ENCODE results near the gene ACAT1. TPM values are rescaled to one million over a fixed set of nuclear protein-coding genes. Genes with fewer than 3 reads are reported as not detected.

The ACAT1 gene
- polyA plus RNA-seq, 1 donor from 2014 or later: 89.0 TPM

GRCh38 chr11:108148556-108148955 lies 27.2 kb downstream of the ACAT1 start:
- Histone ChIP-seq H3K36me3 (ENCODE audit: insufficient read depth, low read length) (peaks cover 4% of the 10 kb centered on the region), H2AFZ (ENCODE audit: low read depth, low read length) (no peak overlapping the region), H3K27me3 (ENCODE audit: insufficient read depth, low read depth, low read length) (no peaks in the 10 kb centered on the region), H3K9ac (ENCODE audit: low read length) (no peak overlapping the region), H3F3A (ENCODE audit: insufficient read depth, low read length, poor library complexity, severe bottlenecking) (no peaks in the 10 kb centered on the region), H4K20me1 (ENCODE audit: insufficient read depth) (no peaks in the 10 kb centered on the region), H3K4me3 (ENCODE audit: low read length) (no peak overlapping the region), H3K79me2 (replicated peaks; ENCODE audit: insufficient read depth, low read length) (no peaks in the 10 kb centered on the region), H3K9me3 (ENCODE audit: low read length) (no peaks in the 10 kb centered on the region), H3K4me2 (ENCODE audit: low read length) (no peak overlapping the region), H3K9me2 (ENCODE audit: insufficient read depth, low read length) (no peaks in the 10 kb centered on the region), H3K27ac (ENCODE audit: low read length) (no peak overlapping the region)
- TF ChIP-seq SMC3 (conservative IDR thresholded peaks at IDR 0.05; ENCODE audit: poor library complexity) (no peak), TAF1 (IDR thresholded peaks at IDR 0.05; ENCODE audit: low read depth) (no peak), REST (IDR thresholded peaks at IDR 0.05; ENCODE audit: borderline replicate concordance) (no peak), EZH2 (IDR thresholded peaks at IDR 0.05; ENCODE audit: borderline replicate concordance, insufficient read depth, low read length, poor library complexity, severe bottlenecking) (no peak), POLR2AphosphoS5 (IDR thresholded peaks at IDR 0.05) (no peak), MXI1 (conservative IDR thresholded peaks at IDR 0.05; ENCODE audit: poor library complexity, severe bottlenecking) (no peak)

GRCh38 chr11:108154591-108154990 lies 33.2 kb downstream of the ACAT1 start:
- Histone ChIP-seq H3K27ac (ENCODE audit: low read length) (no peak overlapping the region), H3K9me2 (ENCODE audit: insufficient read depth, low read length) (no peaks in the 10 kb centered on the region), H2AFZ (ENCODE audit: low read depth, low read length) (no peak overlapping the region), H3F3A (ENCODE audit: insufficient read depth, low read length, poor library complexity, severe bottlenecking) (no peaks in the 10 kb centered on the region), H3K79me2 (replicated peaks; ENCODE audit: insufficient read depth, low read length) (no peaks in the 10 kb centered on the region), H3K9ac (ENCODE audit: low read length) (no peak overlapping the region), H3K9me3 (ENCODE audit: low read length) (no peaks in the 10 kb centered on the region), H3K36me3 (ENCODE audit: insufficient read depth, low read length) (peaks cover 4% of the 10 kb centered on the region), H4K20me1 (ENCODE audit: insufficient read depth) (no peaks in the 10 kb centered on the region), H3K27me3 (ENCODE audit: insufficient read depth, low read depth, low read length) (no peaks in the 10 kb centered on the region), H3K4me2 (ENCODE audit: low read length) (no peak overlapping the region), H3K4me3 (ENCODE audit: low read length) (no peak overlapping the region)
- no peak for TF ChIP-seq REST (IDR thresholded peaks at IDR 0.05; ENCODE audit: borderline replicate concordance)

GRCh38 chr11:108160970-108161566 lies 39.7 kb downstream of the ACAT1 start:
- Histone ChIP-seq H3F3A (ENCODE audit: insufficient read depth, low read length, poor library complexity, severe bottlenecking) (no peaks in the 10 kb centered on the region), H3K4me2 (ENCODE audit: low read length) (no peak overlapping the region), H3K27ac (ENCODE audit: low read length) (no peak overlapping the region), H4K20me1 (ENCODE audit: insufficient read depth) (no peaks in the 10 kb centered on the region), H3K27me3 (ENCODE audit: insufficient read depth, low read depth, low read length) (no peaks in the 10 kb centered on the region), H2AFZ (ENCODE audit: low read depth, low read length) (no peak overlapping the region), H3K9me2 (ENCODE audit: insufficient read depth, low read length) (no peaks in the 10 kb centered on the region), H3K79me2 (replicated peaks; ENCODE audit: insufficient read depth, low read length) (no peaks in the 10 kb centered on the region), H3K9ac (ENCODE audit: low read length) (no peak overlapping the region), H3K36me3 (ENCODE audit: insufficient read depth, low read length) (peaks cover 5% of the 10 kb centered on the region), H3K9me3 (ENCODE audit: low read length) (no peaks in the 10 kb centered on the region), H3K4me3 (ENCODE audit: low read length) (no peak overlapping the region)
- TF ChIP-seq EP300 (conservative IDR thresholded peaks at IDR 0.05; ENCODE audit: poor library complexity, severe bottlenecking) (no peak), EZH2 (IDR thresholded peaks at IDR 0.05; ENCODE audit: borderline replicate concordance, insufficient read depth, low read length, poor library complexity, severe bottlenecking) (no peak), SMC3 (conservative IDR thresholded peaks at IDR 0.05; ENCODE audit: poor library complexity) (no peak), REST (IDR thresholded peaks at IDR 0.05; ENCODE audit: borderline replicate concordance) (no peak), CTCF (IDR thresholded peaks at IDR 0.05; ENCODE audit: poor library complexity, severe bottlenecking) (no peak), POLR2AphosphoS5 (IDR thresholded peaks at IDR 0.05) (no peak), RAD21 (conservative IDR thresholded peaks at IDR 0.05) (no peak), TAF1 (IDR thresholded peaks at IDR 0.05; ENCODE audit: low read depth) (no peak)

All from neural cell (in vitro differentiated cells).